CD4-positive, alpha-beta T cell treated with Interleukin-21 for 1 hour (primary cell): Measurements from ENCODE around the gene GPRC6A.
"Not testable (repeated sequence)": the region's sequence is repeated elsewhere in the genome, so short reads cannot be mapped to it uniquely, and the experiment has no call there.

Experiments
- DNase-seq: peaks from one replicate; pipeline ENCODE4 v3.0.0-alpha.2; 2020

Gene GPRC6A, protein sequence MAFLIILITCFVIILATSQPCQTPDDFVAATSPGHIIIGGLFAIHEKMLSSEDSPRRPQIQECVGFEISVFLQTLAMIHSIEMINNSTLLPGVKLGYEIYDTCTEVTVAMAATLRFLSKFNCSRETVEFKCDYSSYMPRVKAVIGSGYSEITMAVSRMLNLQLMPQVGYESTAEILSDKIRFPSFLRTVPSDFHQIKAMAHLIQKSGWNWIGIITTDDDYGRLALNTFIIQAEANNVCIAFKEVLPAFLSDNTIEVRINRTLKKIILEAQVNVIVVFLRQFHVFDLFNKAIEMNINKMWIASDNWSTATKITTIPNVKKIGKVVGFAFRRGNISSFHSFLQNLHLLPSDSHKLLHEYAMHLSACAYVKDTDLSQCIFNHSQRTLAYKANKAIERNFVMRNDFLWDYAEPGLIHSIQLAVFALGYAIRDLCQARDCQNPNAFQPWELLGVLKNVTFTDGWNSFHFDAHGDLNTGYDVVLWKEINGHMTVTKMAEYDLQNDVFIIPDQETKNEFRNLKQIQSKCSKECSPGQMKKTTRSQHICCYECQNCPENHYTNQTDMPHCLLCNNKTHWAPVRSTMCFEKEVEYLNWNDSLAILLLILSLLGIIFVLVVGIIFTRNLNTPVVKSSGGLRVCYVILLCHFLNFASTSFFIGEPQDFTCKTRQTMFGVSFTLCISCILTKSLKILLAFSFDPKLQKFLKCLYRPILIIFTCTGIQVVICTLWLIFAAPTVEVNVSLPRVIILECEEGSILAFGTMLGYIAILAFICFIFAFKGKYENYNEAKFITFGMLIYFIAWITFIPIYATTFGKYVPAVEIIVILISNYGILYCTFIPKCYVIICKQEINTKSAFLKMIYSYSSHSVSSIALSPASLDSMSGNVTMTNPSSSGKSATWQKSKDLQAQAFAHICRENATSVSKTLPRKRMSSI

GRCh38 chr6:116828983-116829382 is at the start of gene GPRC6A:
Gene GPRC6A (minus strand): TSS chr6:116829083. CDS start chr6:116829013, 70 bp downstream.
- no peak for DNase-seq

DNA sequence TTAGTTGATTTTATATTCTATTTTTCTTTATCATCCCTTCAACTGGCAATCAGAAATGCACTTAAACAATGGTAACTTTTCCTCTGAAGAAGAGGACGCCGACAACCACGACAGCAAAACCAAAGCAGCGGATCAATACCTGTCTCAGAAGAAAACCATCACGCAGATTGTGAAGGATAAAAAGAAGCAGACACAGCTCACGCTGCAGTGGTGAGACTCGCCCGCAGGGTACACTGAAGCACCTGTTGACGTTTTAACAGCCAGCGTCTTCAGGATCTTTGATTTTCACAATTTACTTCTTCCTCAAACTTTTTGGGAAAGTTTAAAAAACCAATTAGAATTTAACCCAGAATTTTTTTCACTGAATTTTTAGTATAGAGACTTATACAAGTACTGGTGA is 48.9 kb upstream of the GPRC6A start:
- no peak for DNase-seq

- no peak for DNase-seq
Observed at GRCh38 chr6:116876635-116877611, 48.0 kb upstream of the GPRC6A start, which contains the start of gene RFX6. Gene RFX6 (plus strand): TSS chr6:116877242. CDS start chr6:116877276, 34 bp downstream.

- no peak for DNase-seq
Observed at GRCh38 chr6:116876107-116876506, 47.2 kb upstream of the GPRC6A start.

GRCh38 chr6:116872771-116873170 is 43.9 kb upstream of the GPRC6A start:
- DNase-seq = no peak

- no peak for DNase-seq
Observed at GRCh38 chr6:116866281-116866871, 37.5 kb upstream of the GPRC6A start.

DNA sequence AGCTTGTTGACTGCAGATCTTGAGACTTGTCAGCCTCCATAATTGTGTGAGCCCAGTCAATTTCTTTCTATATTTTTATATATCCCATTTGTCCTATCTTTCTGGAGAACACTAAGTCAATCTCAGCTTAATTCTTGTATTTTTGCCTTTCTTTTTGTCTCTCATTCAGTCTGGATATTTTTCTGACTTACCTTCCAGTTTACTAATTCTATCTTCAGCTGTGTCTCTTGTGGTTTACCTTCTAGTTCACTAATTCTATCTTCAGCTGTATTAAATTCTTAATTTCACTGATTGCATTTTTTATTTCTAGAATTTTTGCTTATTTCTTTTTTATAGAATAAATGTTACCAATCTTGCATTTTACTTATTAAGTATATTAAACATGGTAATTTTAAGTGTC is 30.4 kb upstream of the GPRC6A start:
- no peak for DNase-seq

GRCh38 chr6:116858060-116858459 is 29.2 kb upstream of the GPRC6A start:
- no peak for DNase-seq

GRCh38 chr6:116847227-116847626 is 18.3 kb upstream of the GPRC6A start:
- DNase-seq = no peak

GRCh38 chr6:116842459-116842858 is 13.6 kb upstream of the GPRC6A start:
- DNase-seq = no peak

DNA sequence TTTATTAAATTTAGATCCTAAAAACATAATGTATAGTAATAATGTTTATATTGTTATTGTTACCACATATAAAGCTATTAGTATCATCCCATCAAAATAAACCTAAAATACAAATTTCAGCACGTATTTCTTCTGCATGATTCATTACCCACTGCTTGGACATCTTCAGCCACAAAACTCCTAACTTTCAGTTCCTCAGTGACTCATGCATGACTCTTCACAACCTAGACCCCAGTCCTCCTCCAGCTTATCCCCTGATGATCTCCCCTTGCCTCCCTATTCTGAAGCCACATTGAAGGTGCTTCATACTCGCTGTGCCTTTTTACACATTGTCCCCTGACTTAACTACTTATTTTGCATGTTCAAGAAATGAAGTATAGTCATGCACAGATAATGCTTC is 11.2 kb upstream of the GPRC6A start:
- DNase-seq = no peak

DNA sequence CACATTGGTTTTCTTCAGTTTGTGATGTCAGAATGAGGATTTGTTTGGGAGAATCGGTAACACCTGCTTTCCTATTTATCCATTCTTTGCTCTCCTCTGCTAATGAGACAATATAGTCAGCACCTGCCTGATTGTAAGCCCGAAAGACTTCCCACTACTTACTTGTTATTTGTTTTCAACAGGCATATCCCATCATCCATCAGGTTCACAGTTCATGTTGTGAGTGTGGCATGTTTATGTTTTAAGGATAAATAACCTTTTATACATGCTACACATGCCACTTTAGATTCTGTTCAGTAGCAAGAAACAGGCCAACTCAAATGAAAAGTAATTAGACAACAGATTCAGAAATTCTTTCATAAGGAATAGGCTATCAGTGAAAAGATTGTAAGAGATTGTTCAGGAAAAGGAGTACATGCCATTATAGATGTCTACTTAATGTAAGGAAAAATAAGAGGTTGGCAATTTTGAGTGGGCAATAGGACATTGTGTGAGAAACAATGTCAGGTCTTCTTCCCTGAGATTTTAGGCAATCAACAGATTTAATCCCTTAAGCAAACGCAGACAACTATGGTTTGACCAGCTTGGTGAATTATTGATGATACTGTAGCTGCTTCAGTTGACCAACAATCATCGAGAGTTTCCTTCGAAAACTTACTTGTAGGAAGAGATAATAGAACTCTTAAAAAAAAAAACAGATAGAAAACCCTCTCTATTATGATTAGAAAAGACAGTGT is 7.9 kb upstream of the GPRC6A start:
- no peak for DNase-seq

DNA sequence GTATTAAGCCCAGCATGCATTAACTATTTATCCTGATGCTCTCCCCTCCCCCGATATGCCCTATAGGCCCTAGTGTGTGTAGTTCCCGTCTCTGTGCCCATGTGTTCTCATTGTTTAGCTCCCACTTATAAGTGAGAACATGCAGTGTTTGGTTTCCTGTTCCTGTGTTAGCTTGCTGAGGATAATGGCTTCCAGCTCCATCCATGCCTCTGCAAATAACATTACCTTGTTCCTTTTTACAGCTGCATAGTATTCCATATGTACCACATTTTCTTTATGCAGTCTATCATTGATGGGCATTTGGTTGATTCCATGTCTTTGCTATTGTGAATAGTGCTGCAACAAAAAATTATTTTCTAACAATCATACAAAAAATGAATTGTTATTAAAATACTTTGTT is 5.6 kb upstream of the GPRC6A start:
- DNase-seq = not testable (repeated sequence)

DNA sequence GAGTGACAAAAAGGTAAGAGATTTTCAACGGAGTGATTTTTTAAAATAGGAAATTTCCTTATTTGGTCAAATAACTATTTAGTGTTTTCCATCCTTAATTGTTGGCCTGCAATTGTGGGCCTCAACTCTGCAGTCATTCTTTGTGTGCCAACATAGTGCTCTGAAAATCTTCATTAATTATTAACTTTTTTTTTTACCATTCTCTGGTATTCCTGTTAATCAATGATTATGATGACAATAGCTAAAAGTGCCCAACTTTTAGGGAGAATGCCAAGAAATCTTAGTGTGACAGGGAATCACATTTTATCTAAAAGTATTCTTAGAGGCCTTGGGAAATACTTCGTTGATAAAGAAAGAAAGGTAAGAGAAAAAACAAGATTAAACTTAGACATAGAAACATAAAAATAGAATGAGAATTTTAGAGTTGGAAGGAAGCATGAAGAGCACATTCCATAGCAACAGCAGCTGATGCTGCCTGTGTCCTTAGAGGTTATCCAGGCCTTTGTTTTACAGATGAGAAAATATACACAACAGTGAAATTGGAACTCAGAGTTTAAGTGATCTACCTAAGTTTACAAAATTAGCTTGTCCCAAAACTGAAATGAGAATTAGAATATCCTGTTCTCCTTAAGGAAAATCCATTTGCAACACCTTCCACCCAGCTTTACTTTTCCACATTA is 1.2 kb downstream of the GPRC6A start:
- DNase-seq = no peak

DNA sequence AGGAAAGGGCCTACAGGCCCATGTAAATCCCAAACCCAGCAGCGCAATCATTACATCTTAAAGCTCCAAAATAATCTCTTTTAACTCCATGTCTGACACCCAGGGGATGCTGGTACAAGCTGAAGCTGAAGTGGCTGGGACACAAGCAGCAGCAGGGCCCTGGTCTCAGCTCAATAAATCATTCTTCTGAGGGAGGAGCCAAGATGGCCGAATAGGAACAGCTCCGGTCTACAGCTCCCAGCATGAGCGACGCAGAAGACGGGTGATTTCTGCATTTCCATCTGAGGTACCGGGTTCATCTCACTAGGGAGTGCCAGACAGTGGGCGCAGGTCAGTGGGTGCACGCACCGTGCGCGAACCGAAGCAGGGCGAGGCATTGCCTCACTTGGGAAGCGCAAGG is 12.5 kb downstream of the GPRC6A start:
- DNase-seq = not testable (repeated sequence)

GRCh38 chr6:116812051-116812650 is 16.7 kb downstream of the GPRC6A start:
- no peak for DNase-seq

- no peak for DNase-seq
Observed at GRCh38 chr6:116801971-116802370, 26.9 kb downstream of the GPRC6A start.

DNA sequence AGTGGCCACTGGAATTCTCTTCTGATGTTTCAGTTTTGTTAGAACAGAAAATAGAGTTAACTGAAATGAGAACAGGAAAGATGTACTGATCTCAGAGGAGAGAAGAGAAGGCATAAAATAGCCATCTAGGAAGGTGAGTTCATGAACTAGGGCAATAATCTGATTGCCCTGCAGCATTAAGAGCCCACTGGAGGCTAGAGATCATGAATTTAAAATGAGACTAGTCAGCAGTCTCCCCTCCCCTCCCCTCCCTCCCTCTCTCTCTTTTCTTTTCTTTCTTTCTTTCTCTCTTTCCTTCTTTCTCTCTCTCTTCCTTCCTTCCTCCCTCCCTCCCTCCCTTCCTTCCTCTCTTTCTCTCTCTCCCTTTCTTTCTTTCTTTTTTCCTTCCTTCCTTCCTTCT is 28.9 kb downstream of the GPRC6A start:
- DNase-seq = no peak

DNA sequence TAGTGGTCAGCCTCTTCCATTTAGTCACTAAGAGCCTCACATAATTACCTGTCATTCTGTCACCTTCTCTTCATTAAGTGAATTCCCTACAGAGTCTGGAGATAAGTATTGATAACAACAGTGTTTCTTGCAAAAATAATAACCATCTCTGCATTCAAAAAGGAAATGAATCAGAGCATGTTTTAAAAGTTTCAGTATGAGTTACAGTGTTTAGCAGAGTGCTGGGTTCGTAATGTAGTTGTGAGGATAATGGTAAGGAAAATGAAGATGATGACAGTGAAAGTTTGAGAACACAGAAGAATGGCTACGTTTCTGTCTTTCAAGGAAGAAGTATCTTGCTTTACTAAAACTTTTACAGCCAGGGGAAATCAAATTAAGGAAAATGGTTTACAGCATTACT is 31.3 kb downstream of the GPRC6A start:
- no peak for DNase-seq

GRCh38 chr6:116793224-116793623 is 35.7 kb downstream of the GPRC6A start:
- no peak for DNase-seq
